ENCODE measurements around the gene SFXN5. TPM values are rescaled to one million over a fixed set of nuclear protein-coding genes. Genes with fewer than 3 reads are reported as not detected.

The SFXN5 gene
- total RNA-seq, 1 donor from 2014 or later: 29.8 TPM

DNA sequence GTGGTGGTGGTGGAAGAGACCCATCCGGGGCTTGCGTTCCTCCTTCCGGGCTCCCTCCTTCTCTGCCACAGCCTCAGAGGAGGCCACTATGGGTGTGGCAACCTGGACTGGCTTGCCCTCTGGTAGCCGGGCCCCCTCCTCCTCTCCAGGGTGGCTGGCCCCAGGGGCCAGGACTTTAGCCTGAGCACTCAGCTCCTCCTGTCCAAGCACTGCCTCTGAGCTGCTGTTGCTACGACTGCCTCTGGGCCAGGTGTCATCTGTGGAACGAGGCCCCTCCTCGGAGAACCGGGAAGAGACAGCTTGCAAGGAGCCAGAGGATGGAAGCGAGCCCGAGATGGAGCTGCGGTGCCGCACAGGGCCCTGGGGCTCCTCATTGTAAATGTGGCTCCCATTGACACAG, 16.7 kb upstream of the SFXN5 start:
- Mint-ChIP-seq H3K27ac (ENCODE audit: unreplicated experiment) (no peak overlapping the region), H3K9me3 (ENCODE audit: unreplicated experiment) (no peaks in the 10 kb centered on the region), H3K4me3 (ENCODE audit: unreplicated experiment) (no peak overlapping the region), H3K27me3 (ENCODE audit: unreplicated experiment) (peaks cover 12% of the 10 kb centered on the region), H3K4me1 (ENCODE audit: unreplicated experiment) (peaks cover 54% of the 10 kb centered on the region), H3K36me3 (ENCODE audit: low read depth, unreplicated experiment) (peaks cover 18% of the 10 kb centered on the region)
- TF ChIP-seq, protein P1, sequence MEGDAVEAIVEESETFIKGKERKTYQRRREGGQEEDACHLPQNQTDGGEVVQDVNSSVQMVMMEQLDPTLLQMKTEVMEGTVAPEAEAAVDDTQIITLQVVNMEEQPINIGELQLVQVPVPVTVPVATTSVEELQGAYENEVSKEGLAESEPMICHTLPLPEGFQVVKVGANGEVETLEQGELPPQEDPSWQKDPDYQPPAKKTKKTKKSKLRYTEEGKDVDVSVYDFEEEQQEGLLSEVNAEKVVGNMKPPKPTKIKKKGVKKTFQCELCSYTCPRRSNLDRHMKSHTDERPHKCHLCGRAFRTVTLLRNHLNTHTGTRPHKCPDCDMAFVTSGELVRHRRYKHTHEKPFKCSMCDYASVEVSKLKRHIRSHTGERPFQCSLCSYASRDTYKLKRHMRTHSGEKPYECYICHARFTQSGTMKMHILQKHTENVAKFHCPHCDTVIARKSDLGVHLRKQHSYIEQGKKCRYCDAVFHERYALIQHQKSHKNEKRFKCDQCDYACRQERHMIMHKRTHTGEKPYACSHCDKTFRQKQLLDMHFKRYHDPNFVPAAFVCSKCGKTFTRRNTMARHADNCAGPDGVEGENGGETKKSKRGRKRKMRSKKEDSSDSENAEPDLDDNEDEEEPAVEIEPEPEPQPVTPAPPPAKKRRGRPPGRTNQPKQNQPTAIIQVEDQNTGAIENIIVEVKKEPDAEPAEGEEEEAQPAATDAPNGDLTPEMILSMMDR (IDR thresholded peaks at IDR 0.05; ENCODE audit: unreplicated experiment): no peak
- DNase-seq (ENCODE audit: low spot score): no peak

DNA sequence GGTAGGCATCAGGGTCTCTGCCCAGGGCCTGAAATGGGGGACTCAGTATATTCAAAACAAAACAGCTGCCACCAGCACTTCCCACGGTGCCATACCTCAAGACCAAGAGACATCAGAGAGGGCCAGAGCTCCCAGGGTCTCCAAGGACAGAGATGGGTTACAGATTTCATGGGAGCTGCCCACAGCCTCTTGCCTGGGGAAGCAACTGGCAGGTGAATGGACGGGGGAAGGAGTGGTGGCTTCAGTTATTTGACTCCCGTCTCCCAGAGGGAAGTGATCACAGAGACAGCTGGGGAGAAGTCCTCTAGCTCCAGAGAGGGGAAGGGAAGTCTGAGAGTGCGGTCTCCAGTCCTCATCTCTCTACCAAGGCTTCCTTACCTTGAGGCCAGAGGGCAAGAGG, 15.8 kb upstream of the SFXN5 start:
- Mint-ChIP-seq H3K4me3 (ENCODE audit: unreplicated experiment) (no peak overlapping the region), H3K9me3 (ENCODE audit: unreplicated experiment) (no peaks in the 10 kb centered on the region), H3K4me1 (ENCODE audit: unreplicated experiment) (peaks cover 48% of the 10 kb centered on the region), H3K36me3 (ENCODE audit: low read depth, unreplicated experiment) (peaks cover 18% of the 10 kb centered on the region), H3K27me3 (ENCODE audit: unreplicated experiment) (peaks cover 12% of the 10 kb centered on the region), H3K27ac (ENCODE audit: unreplicated experiment) (no peak overlapping the region)
- no peak for DNase-seq (ENCODE audit: low spot score)
- TF ChIP-seq, protein P1 (IDR thresholded peaks at IDR 0.05; ENCODE audit: unreplicated experiment): no peak

DNA sequence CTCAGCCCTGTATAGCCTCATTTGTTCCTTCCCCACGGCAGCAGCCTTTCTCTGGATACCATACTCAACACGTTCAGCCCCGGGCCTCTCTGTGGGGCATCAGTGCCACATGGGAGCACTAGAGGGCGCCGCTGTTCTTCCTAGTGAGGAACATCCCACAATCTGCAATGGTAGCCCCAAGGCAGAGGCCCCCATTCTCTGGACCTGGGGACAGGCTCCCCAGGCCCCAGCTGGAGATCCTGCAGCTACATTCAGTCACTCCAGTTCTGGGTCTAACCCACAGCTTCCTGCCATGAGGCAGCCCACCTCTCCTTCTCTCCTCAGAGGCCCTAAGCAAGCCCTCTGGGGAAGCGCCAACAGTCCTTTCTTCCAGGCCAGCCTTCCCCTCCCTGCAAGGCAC, 14.2 kb upstream of the SFXN5 start:
- Mint-ChIP-seq H3K36me3 (ENCODE audit: low read depth, unreplicated experiment) (peaks cover 18% of the 10 kb centered on the region), H3K27me3 (ENCODE audit: unreplicated experiment) (peaks cover 11% of the 10 kb centered on the region), H3K9me3 (ENCODE audit: unreplicated experiment) (no peaks in the 10 kb centered on the region), H3K4me1 (ENCODE audit: unreplicated experiment) (peaks cover 39% of the 10 kb centered on the region), H3K4me3 (ENCODE audit: unreplicated experiment) (no peak overlapping the region), H3K27ac (ENCODE audit: unreplicated experiment) (no peak overlapping the region)
- DNase-seq (ENCODE audit: low spot score): peak; percentile 87
- TF ChIP-seq, protein P1 (IDR thresholded peaks at IDR 0.05; ENCODE audit: unreplicated experiment): peak; percentile 76

DNA sequence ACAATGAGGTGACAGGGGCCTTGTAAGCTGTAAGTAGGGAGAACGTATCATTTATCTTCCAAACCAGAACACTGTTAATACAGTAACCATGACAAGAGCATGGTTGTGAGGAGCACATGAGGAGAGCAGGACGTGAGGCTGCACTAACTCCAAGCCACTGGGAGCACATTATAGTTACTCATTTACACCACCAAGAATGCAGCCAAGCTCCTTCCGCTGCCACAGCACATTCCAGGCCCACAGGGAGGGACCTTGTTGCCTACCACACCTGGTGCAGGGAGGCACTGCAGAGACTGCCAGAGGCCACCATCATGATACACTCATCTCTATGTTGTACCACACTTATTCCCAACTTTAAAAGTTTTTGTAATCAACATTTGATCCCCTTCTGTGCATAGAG, 13.5 kb upstream of the SFXN5 start:
- Mint-ChIP-seq H3K27ac (ENCODE audit: unreplicated experiment) (peak overlapping the region; percentile 81), H3K27me3 (ENCODE audit: unreplicated experiment) (peaks cover 11% of the 10 kb centered on the region), H3K4me1 (ENCODE audit: unreplicated experiment) (peaks cover 39% of the 10 kb centered on the region), H3K36me3 (ENCODE audit: low read depth, unreplicated experiment) (peaks cover 14% of the 10 kb centered on the region), H3K4me3 (ENCODE audit: unreplicated experiment) (peak overlapping the region; percentile 73), H3K9me3 (ENCODE audit: unreplicated experiment) (no peaks in the 10 kb centered on the region)
- no peak for DNase-seq (ENCODE audit: low spot score)
- TF ChIP-seq, protein P1 (IDR thresholded peaks at IDR 0.05; ENCODE audit: unreplicated experiment): no peak

DNA sequence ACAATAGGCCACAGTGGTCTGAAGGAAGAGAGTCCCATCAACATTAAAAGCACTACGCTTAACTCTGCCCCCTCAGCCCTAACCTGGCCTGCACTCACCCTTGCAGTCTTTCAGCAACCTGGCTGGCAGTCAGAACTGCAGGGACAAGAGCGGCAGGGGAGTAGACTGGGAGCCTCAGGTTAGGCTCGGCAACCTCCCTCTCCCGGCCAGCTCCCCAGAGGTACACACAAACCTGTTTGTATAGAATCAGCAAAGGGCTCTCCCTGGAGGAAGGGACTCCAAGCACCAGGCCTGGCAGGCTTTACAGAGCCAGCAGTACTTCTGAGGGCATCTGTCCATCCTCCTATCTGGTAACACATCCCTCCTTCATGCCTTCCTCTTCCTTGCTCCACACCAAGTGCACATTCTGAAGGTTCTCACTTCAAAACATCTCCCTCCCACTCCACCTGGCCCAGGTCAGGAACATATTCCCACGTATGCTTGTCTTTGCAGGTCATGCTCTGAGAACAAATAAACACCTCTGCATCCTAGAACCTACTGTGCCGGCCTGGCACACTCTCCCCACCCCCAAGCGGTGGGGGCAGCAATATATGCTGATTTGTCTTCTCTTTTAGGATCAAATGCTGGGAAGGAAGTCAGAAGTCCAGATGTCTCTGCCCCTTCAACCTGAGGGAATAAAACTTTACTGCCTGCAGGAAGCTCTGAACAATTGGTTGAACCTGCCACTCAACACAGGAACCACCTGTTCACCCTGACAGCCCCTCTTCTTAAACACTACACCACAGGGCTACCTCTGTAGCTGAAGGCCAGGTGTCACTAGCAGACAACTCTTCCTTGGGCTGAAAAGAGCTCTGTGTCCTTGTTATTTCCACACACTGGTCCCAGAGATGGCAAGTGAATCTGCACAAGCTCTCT, 12.6 kb upstream of the SFXN5 start:
- TF ChIP-seq, protein P1 (IDR thresholded peaks at IDR 0.05; ENCODE audit: unreplicated experiment): no peak
- H3K36me3 Mint-ChIP-seq (ENCODE audit: low read depth, unreplicated experiment): peaks cover 11% of the 10 kb centered on the region
- peak overlapping the region; percentile 81 for H3K27ac Mint-ChIP-seq (ENCODE audit: unreplicated experiment)

More for the DNA sequence above, 12.6 kb upstream of the SFXN5 start:
- peaks cover 5% of the 10 kb centered on the region for H3K27me3 Mint-ChIP-seq (ENCODE audit: unreplicated experiment)
- H3K4me1 Mint-ChIP-seq (ENCODE audit: unreplicated experiment): peaks cover 34% of the 10 kb centered on the region
- no peak for DNase-seq (ENCODE audit: low spot score)
- peak overlapping the region; percentile 73 for H3K4me3 Mint-ChIP-seq (ENCODE audit: unreplicated experiment)
- H3K9me3 Mint-ChIP-seq (ENCODE audit: unreplicated experiment): no peaks in the 10 kb centered on the region
